Measurements from ENCODE around the gene SLC22A16. TPM values are rescaled to one million over a fixed set of nuclear protein-coding genes. Genes with fewer than 3 reads are reported as not detected.

Gene SLC22A16
- total and polyA plus RNA-seq, 2 of the 13 experiments (the other 11 are each of a cell fraction or from before 2014, with no cell fraction given), result 0.04 TPM; not detected in 1

DNA sequence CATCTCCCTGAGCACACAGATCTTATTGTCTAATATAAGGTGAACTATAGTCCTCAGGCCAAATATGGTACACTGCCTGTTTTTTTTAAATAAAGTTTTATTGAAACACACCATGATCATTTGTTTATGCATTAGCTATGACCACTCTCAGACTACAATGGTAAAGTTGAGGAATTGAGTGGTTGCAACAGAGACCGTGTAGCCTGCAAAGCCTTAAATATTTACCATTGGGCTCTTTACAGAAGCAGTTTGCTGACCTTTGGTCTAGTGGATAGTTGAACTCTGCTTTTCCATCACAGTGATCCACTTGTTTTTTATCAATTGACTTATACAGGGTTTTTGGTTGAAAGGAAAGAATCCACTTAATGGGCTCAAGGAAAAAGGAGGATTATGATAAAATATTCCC, 91.0 kb downstream of the SLC22A16 start (continued):
- TF ChIP-seq NCOA2 (CRISPR knock-in tag; IDR thresholded peaks at IDR 0.05), result peak; percentile 59; the same call in 1 of the 2 replicates
- TF ChIP-seq MIER2 (CRISPR knock-in tag; IDR thresholded peaks at IDR 0.05), result peak; percentile 57; the same call in 1 of the 2 replicates
- peak; percentile 90 for TF ChIP-seq ZNF3 (CRISPR knock-in tag; IDR thresholded peaks at IDR 0.05)
- no peak for TF ChIP-seq PRDM10 (CRISPR knock-in tag; IDR thresholded peaks at IDR 0.05; ENCODE audit: low read depth)
- TF ChIP-seq CREM (IDR thresholded peaks at IDR 0.05), result peak; percentile 39; the same call in 1 of the 2 replicates
- no peak for TF ChIP-seq CREM (CRISPR knock-in tag; IDR thresholded peaks at IDR 0.05)
- TF ChIP-seq PHF21A (CRISPR knock-in tag; IDR thresholded peaks at IDR 0.05), result peak; percentile 57
- TF ChIP-seq MTF1 (CRISPR knock-in tag; IDR thresholded peaks at IDR 0.05), result no peak
- TF ChIP-seq SOX5 (CRISPR knock-in tag; IDR thresholded peaks at IDR 0.05; ENCODE audit: borderline replicate concordance), result peak; percentile 82
- TF ChIP-seq NR2F1 (CRISPR knock-in tag; IDR thresholded peaks at IDR 0.05), result no peak
- TF ChIP-seq ZNF124 (CRISPR knock-in tag; IDR thresholded peaks at IDR 0.05), result no peak
- TF ChIP-seq SALL2 (CRISPR knock-in tag; IDR thresholded peaks at IDR 0.05), result no peak
- no peak for TF ChIP-seq DNMT1 (CRISPR knock-in tag; IDR thresholded peaks at IDR 0.05)
- TF ChIP-seq IRF2 (CRISPR knock-in tag; IDR thresholded peaks at IDR 0.05), result 0 out of 2 replicates have a peak, but pooled peaks have one; percentile 16
- no peak for TF ChIP-seq U2AF1 (optimal IDR thresholded peaks at IDR 0.05; ENCODE audit: low read depth, low read length)
- no peak for TF ChIP-seq ZNF337 (CRISPR knock-in tag; IDR thresholded peaks at IDR 0.05; ENCODE audit: borderline replicate concordance, low read depth)
- no peak for TF ChIP-seq ZKSCAN8 (CRISPR knock-in tag; IDR thresholded peaks at IDR 0.05; ENCODE audit: borderline replicate concordance)
- TF ChIP-seq ATF7 (IDR thresholded peaks at IDR 0.05), result no peak
- TF ChIP-seq ATF7 (CRISPR knock-in tag; IDR thresholded peaks at IDR 0.05), result no peak
- TF ChIP-seq, protein P1, sequence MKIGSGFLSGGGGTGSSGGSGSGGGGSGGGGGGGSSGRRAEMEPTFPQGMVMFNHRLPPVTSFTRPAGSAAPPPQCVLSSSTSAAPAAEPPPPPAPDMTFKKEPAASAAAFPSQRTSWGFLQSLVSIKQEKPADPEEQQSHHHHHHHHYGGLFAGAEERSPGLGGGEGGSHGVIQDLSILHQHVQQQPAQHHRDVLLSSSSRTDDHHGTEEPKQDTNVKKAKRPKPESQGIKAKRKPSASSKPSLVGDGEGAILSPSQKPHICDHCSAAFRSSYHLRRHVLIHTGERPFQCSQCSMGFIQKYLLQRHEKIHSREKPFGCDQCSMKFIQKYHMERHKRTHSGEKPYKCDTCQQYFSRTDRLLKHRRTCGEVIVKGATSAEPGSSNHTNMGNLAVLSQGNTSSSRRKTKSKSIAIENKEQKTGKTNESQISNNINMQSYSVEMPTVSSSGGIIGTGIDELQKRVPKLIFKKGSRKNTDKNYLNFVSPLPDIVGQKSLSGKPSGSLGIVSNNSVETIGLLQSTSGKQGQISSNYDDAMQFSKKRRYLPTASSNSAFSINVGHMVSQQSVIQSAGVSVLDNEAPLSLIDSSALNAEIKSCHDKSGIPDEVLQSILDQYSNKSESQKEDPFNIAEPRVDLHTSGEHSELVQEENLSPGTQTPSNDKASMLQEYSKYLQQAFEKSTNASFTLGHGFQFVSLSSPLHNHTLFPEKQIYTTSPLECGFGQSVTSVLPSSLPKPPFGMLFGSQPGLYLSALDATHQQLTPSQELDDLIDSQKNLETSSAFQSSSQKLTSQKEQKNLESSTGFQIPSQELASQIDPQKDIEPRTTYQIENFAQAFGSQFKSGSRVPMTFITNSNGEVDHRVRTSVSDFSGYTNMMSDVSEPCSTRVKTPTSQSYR (CRISPR knock-in tag; IDR thresholded peaks at IDR 0.05; ENCODE audit: borderline replicate concordance), result no peak
- peak; percentile 61 for TF ChIP-seq ASH2L (IDR thresholded peaks at IDR 0.05; ENCODE audit: insufficient read length, low read depth, low read length)
- no peak for TF ChIP-seq FOXA1 (IDR thresholded peaks at IDR 0.05)
- TF ChIP-seq FOXA1 (CRISPR knock-in tag; IDR thresholded peaks at IDR 0.05), result peak; percentile 49
- no peak for TF ChIP-seq NFKB2 (CRISPR knock-in tag; IDR thresholded peaks at IDR 0.05; ENCODE audit: borderline replicate concordance)
- no peak for TF ChIP-seq ZNF296 (CRISPR knock-in tag; conservative IDR thresholded peaks at IDR 0.05)
- TF ChIP-seq ZMYM2 (CRISPR knock-in tag; IDR thresholded peaks at IDR 0.05), result 0 out of 2 replicates have a peak, but pooled peaks have one; percentile 31
- no peak for TF ChIP-seq ZNF30 (CRISPR knock-in tag; IDR thresholded peaks at IDR 0.05)

Measured in HepG2 (cell line).